K562 (cell line): ENCODE measurements around the gene TRUB1. TPM values are rescaled to one million over a fixed set of nuclear protein-coding genes. Genes with fewer than 3 reads are reported as not detected.

Experiments used
- ATAC-seq: fragments of 200-7000 bp; cut with Tn5 transposase; 3 replicates; pipeline ENCODE4 v1.9.1; 2020; ENCODE audit warnings: moderate library complexity
- BruUV-seq: library from RNA; stranded (reverse); fragments of 400-500 nt; replicated peaks from 2 replicates; lab custom pipeline; 2021; lab: Mats Ljungman, UMichigan
- CTCF ChIA-PET: fragments of 300-600 bp; formaldehyde crosslinking; extraction: SDS; loops from one replicate; lab custom pipeline; 2021; ENCODE audit warnings: low intra/inter-chr PET ratio; lab: Yijun Ruan, JAX
- POLR2A ChIA-PET: fragments of 300-600, 350-650 bp; sonication (Branson Sonifier 250); formaldehyde crosslinking; extraction: SDS; loops from one replicate; lab custom pipeline; 2021; ENCODE audit warnings: antibody characterized with exemption, inconsistent platforms; lab: Yijun Ruan, JAX
- DNase-seq, 4 experiments: peaks; one replicate each; pipeline versions ENCODE4 v3.0.0 to v3.0.0-alpha.2; 2011 to 2018; ENCODE audit warnings: low spot score in 3 of 4, mixed read lengths in 3 of 4; ENCODE audit errors: extremely low read depth in 1 of 4
- FAIRE-seq: peaks from 2 replicates; lab custom pipeline; 2011; peaks lifted over from hg19 to GRCh38; lab: Jason Lieb, UNC
- H2AFZ ChIP-seq: 2 replicates; pipeline ENCODE4 v1.6.0; 2011; ENCODE audit warnings: low read depth, low read length, control low read depth, inconsistent platforms
- H3K27ac ChIP-seq: fragments of 200-600 bp; 3 replicates; pipeline ENCODE4 v1.8.0; 2011; ENCODE audit warnings: low read depth, mild to moderate bottlenecking, control low read depth, inconsistent platforms, low read length, moderate library complexity, mixed read lengths; ENCODE audit errors: extremely low read depth
- H3K27me3 ChIP-seq, 2 experiments: fragments of 300-600 bp in 1 of 2; 2 replicates in 1 of 2; 3 replicates in 1 of 2; pipeline versions ENCODE4 v1.6.0 to v1.8.0; 2011; ENCODE audit warnings: inconsistent platforms in 2 of 2, low read length in 2 of 2, mild to moderate bottlenecking in 1 of 2, mixed read lengths in 1 of 2, moderate library complexity in 1 of 2; ENCODE audit not compliant: control insufficient read depth in 2 of 2, insufficient read depth in 2 of 2
- H3K36me3 ChIP-seq: fragments of 300-600 bp; 3 replicates; pipeline ENCODE4 v1.8.0; 2011; ENCODE audit warnings: mild to moderate bottlenecking, low read length, inconsistent platforms; ENCODE audit not compliant: control insufficient read depth, insufficient read depth
- H3K4me1 ChIP-seq, 2 experiments: fragments of 200-600 bp in 1 of 2; replicated peaks in 1 of 2; 2 replicates in 1 of 2; 3 replicates in 1 of 2; pipeline versions ENCODE4 v1.5.1 to v1.8.0; 2011; ENCODE audit warnings: inconsistent platforms in 2 of 2, low read length in 2 of 2, mild to moderate bottlenecking in 1 of 2, mixed read lengths in 1 of 2, moderate library complexity in 1 of 2; ENCODE audit not compliant: control insufficient read depth in 2 of 2, insufficient read depth in 2 of 2
- H3K4me2 ChIP-seq: 2 replicates; pipeline ENCODE4 v1.6.1; 2011; ENCODE audit warnings: low read length, control low read depth, inconsistent platforms, mixed read lengths; ENCODE audit not compliant: insufficient read depth
- H3K4me3 ChIP-seq: fragments of 200-600 bp; sonication (generic), shearing (Covaris generic); 2 replicates; pipeline ENCODE4 v1.5.1; 2016; ENCODE audit warnings: control low read depth, inconsistent platforms
- H3K79me2 ChIP-seq: fragments of 200-600 bp; 3 replicates; pipeline ENCODE4 v1.8.0; 2011; ENCODE audit warnings: low read length, inconsistent platforms; ENCODE audit not compliant: control insufficient read depth, insufficient read depth
- H3K9ac ChIP-seq, 2 experiments: 2 replicates each; pipeline versions ENCODE4 v1.6.0 to v1.6.1; 2011; ENCODE audit warnings: low read depth in 2 of 2, low read length in 2 of 2, control low read depth in 1 of 2, inconsistent platforms in 1 of 2, mild to moderate bottlenecking in 1 of 2, mixed read lengths in 1 of 2; ENCODE audit not compliant: insufficient read depth in 1 of 2
- H3K9me1 ChIP-seq: one replicate; pipeline ENCODE4 v1.6.0; 2011; ENCODE audit warnings: inconsistent platforms, mild to moderate bottlenecking, low read length, moderate library complexity; ENCODE audit not compliant: control insufficient read depth, insufficient read depth
- H3K9me3 ChIP-seq: replicated peaks from 2 replicates; pipeline ENCODE4 v1.5.1; 2011; ENCODE audit warnings: low read depth, low read length, inconsistent platforms; ENCODE audit not compliant: control insufficient read depth, insufficient read depth
- H4K20me1 ChIP-seq: replicated peaks from 2 replicates; pipeline ENCODE4 v1.6.1; 2011; ENCODE audit warnings: low read length, inconsistent platforms, mixed read lengths; ENCODE audit not compliant: control insufficient read depth, insufficient read depth
- FOXK2 ChIP-seq, 2 experiments: fragments of 450-650 bp; IDR thresholded peaks in 1 of 2; conservative IDR thresholded peaks in 1 of 2; 2 replicates each; pipeline ENCODE4 v1.6.1; 2016; ENCODE audit warnings: low read depth in 2 of 2, mild to moderate bottlenecking in 1 of 2
- FOXP1 ChIP-seq: sonication (generic); formaldehyde crosslinking; IDR thresholded peaks from 2 replicates; pipeline ENCODE4 v1.8.0; 2022; ENCODE audit warnings: mild to moderate bottlenecking, missing genetic modification reagents
- RAD51 ChIP-seq: fragments of 450-650 bp; IDR thresholded peaks from 2 replicates; pipeline ENCODE4 v1.7.1; 2016; ENCODE audit warnings: low read depth, mild to moderate bottlenecking, borderline replicate concordance
- SMAD2 ChIP-seq: fragments of 150-350 bp; IDR thresholded peaks from 2 replicates; pipeline ENCODE4 v1.6.1; 2014; ENCODE audit warnings: low read depth, mild to moderate bottlenecking, low read length
- WGBS: fragments of 100-300 bp; shearing (Covaris generic); methylation state at CpG from one replicate; pipeline ENCODE4 v1.1.6; 2016; ENCODE audit warnings: low coverage, mixed read lengths; ENCODE audit not compliant: insufficient coverage; ENCODE audit errors: missing lambda C conversion rate; 5-methylcytosine and 5-hydroxymethylcytosine counted together
- in situ Hi-C: fragments of 300-500 bp; cut with MboI; formaldehyde crosslinking; loops from 4 replicates; pipeline ENCODE4 v1.15.0; 2018; ENCODE audit warnings: inconsistent platforms, mixed read lengths
- intact Hi-C: fragments of 100-400 bp; cut with micrococcal nuclease; formaldehyde crosslinking; loops from 2 replicates; pipeline ENCODE4 v1.14.2; 2022
- polyA plus RNA-seq, 8 experiments: library from polyadenylated mRNA; depleted of rRNA in 4 of 8; stranded (reverse) in 5 of 8; unstranded in 3 of 8; fragments of >200 nt; fragmentation: Nextera tagmentation in 2 of 8; fragmentation: Illumina TruSeq in 1 of 8; extraction: Ambion mirVana in 2 of 8; extraction: Trizol in 1 of 8; gene quantifications; 2 replicates each; pipeline versions ENCODE4 v1.2.1 to v1.2.3, GENCODE V29; 2011 to 2014; ENCODE audit warnings: inconsistent platforms in 1 of 8, missing spikeins in 1 of 8
- total RNA-seq, 7 experiments: library from RNA; depleted of rRNA in 6 of 7; stranded (reverse); fragments of >200 nt in 6 of 7; fragmentation: Illumina TruSeq in 2 of 7; extraction: Trizol in 2 of 7; gene quantifications; 2 replicates each; pipeline versions ENCODE4 v1.2.1 to v1.2.3, GENCODE V29; 2011 to 2021; ENCODE audit warnings: low replicate concordance in 1 of 7
- TF ChIP-seq, protein P1 (sequence below): sonication (generic); formaldehyde crosslinking; IDR thresholded peaks from 2 replicates; pipeline ENCODE4 v1.8.1; 2022; ENCODE audit warnings: missing genetic modification reagents
- TF ChIP-seq, protein P2 (sequence below): sonication (generic); formaldehyde crosslinking; IDR thresholded peaks from 2 replicates; pipeline ENCODE4 v1.8.0; 2022; ENCODE audit warnings: mild to moderate bottlenecking, low read depth, missing genetic modification reagents
- TF ChIP-seq, protein P3 (sequence below): fragments of 450-650 bp; IDR thresholded peaks from 2 replicates; pipeline ENCODE4 v1.6.1; 2018; ENCODE audit not compliant: partially characterized antibody

Gene TRUB1
- total and polyA plus RNA-seq, 9 of the 15 experiments (the other 6 are each of a cell fraction or from before 2014, with no cell fraction given) = 4.6 to 16.5 (median 11.5) TPM

DNA sequence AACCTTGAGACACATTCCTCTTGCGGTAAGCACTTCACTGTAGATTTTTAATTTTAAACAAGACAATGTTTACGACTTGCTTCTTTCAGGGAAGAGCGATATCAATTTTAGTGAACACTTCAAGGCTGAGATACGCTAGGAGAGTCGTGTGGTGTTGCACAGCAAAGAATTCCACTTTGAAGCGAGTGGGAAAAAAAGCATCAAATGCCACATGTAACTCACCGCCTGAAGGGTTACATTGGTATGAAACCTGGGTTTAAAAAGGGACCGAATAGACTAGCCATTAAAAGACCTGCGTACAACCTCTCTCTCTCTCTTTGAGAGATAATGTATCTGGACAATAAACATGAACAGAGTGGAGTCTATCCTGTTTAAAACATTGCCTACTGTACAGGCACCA, 86.4 kb downstream of the TRUB1 start:
- Histone ChIP-seq H3K27me3 (peaks cover 0 to 5% of the 10 kb centered on the region in 2 experiments; a peak in 1 of 5 replicates), H2AFZ (no peak overlapping the region), H3K4me3 (no peak overlapping the region), H4K20me1 (no peaks in the 10 kb centered on the region), H3K36me3 (no peaks in the 10 kb centered on the region), H3K79me2 (no peaks in the 10 kb centered on the region), H3K4me2 (no peak overlapping the region), H3K9me3 (no peaks in the 10 kb centered on the region), H3K9me1 (no peaks in the 10 kb centered on the region), H3K27ac (no peak overlapping the region), H3K4me1 (no peaks in the 10 kb centered on the region), H3K9ac (no peak overlapping the region)
- ATAC-seq (no peak), FAIRE-seq (no peak), DNase-seq (no peak)
- intact Hi-C loops (loop anchor here (10.0 kb wide), 1 partner anchor 150 kb away; no protein-coding TSS in a partner anchor), in situ Hi-C loops (no loop called here)
- ChIA-PET POLR2A (no interaction called here), CTCF (no interaction called here)
- no TSS peak for BruUV-seq
- TF ChIP-seq, protein P1, sequence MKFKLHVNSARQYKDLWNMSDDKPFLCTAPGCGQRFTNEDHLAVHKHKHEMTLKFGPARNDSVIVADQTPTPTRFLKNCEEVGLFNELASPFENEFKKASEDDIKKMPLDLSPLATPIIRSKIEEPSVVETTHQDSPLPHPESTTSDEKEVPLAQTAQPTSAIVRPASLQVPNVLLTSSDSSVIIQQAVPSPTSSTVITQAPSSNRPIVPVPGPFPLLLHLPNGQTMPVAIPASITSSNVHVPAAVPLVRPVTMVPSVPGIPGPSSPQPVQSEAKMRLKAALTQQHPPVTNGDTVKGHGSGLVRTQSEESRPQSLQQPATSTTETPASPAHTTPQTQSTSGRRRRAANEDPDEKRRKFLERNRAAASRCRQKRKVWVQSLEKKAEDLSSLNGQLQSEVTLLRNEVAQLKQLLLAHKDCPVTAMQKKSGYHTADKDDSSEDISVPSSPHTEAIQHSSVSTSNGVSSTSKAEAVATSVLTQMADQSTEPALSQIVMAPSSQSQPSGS (CRISPR knock-in tag) = no peak
- 0% methylated on average over 8 of the region's 9 CpGs for WGBS

DNA sequence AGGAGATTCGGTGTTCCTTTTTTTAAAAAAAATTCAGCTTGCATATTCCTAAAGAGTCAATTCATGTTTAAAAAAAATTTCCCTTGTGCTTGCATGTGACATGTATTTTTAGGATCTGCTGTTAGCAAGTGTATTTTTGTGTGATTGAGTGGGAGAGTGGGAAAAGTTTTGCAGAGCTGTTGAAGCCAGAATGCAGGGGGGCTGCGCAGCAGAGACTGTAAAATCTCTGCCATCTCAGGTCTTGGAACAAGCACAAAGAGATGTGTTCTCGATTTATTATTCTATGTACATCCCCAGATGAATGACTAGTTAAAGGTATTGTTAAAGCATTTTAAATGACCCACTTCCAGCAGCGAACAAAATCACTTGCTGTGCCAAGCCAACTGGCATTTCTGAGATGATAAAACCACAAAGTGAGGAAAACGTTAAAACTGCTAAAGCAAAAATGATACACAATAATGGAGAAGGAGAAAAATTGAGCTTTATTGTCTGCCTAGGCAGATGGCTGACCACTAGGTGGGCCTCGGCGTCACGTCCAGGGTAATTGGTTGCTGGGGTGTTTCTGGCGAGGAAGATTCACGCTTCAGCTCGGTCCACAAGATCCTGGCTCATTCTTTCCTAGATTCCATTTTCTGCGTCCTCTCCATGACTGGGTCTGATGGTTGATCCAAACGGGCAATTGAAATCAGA, 88.2 kb downstream of the TRUB1 start:
- intact Hi-C loops (loop anchor here (10.0 kb wide), 1 partner anchor 151 kb away; no protein-coding TSS in a partner anchor), in situ Hi-C loops (no loop called here)
- FAIRE-seq (no peak), DNase-seq (peak in 1 of 4 experiments; percentile 3), ATAC-seq (peak; percentile 62; the same call in 1 of the 3 replicates)
- H3K27me3 ChIP-seq = peaks cover 0 to 5% of the 10 kb centered on the region in 2 experiments; a peak in 1 of 5 replicates
- H3K79me2 ChIP-seq = no peaks in the 10 kb centered on the region
- no peaks in the 10 kb centered on the region for H3K9me1 ChIP-seq
- no peaks in the 10 kb centered on the region for H3K4me1 ChIP-seq
- BruUV-seq = no TSS peak
- H3K4me2 ChIP-seq = no peak overlapping the region
- no peaks in the 10 kb centered on the region for H3K9me3 ChIP-seq
- no peaks in the 10 kb centered on the region for H4K20me1 ChIP-seq
- POLR2A ChIA-PET = no interaction called here
- H2AFZ ChIP-seq = no peak overlapping the region
- no peaks in the 10 kb centered on the region for H3K36me3 ChIP-seq
- no peak overlapping the region for H3K9ac ChIP-seq
- WGBS = 2% methylated on average over 9 of the region's 13 CpGs
- H3K4me3 ChIP-seq = no peak overlapping the region
- CTCF ChIA-PET = no interaction called here
- H3K27ac ChIP-seq = no peak overlapping the region
- TF ChIP-seq FOXK2 (conservative IDR thresholded peaks at IDR 0.05 in 1 of 2, IDR thresholded peaks at IDR 0.05 in 1 of 2; ENCODE audit: low read depth in 2 of 2) (no peak), SMAD2 (no peak), FOXP1 (no peak), RAD51 (no peak)
- TF ChIP-seq, protein P2, sequence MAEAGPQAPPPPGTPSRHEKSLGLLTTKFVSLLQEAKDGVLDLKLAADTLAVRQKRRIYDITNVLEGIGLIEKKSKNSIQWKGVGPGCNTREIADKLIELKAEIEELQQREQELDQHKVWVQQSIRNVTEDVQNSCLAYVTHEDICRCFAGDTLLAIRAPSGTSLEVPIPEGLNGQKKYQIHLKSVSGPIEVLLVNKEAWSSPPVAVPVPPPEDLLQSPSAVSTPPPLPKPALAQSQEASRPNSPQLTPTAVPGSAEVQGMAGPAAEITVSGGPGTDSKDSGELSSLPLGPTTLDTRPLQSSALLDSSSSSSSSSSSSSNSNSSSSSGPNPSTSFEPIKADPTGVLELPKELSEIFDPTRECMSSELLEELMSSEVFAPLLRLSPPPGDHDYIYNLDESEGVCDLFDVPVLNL (CRISPR knock-in tag) = no peak
- TF ChIP-seq, protein P3, sequence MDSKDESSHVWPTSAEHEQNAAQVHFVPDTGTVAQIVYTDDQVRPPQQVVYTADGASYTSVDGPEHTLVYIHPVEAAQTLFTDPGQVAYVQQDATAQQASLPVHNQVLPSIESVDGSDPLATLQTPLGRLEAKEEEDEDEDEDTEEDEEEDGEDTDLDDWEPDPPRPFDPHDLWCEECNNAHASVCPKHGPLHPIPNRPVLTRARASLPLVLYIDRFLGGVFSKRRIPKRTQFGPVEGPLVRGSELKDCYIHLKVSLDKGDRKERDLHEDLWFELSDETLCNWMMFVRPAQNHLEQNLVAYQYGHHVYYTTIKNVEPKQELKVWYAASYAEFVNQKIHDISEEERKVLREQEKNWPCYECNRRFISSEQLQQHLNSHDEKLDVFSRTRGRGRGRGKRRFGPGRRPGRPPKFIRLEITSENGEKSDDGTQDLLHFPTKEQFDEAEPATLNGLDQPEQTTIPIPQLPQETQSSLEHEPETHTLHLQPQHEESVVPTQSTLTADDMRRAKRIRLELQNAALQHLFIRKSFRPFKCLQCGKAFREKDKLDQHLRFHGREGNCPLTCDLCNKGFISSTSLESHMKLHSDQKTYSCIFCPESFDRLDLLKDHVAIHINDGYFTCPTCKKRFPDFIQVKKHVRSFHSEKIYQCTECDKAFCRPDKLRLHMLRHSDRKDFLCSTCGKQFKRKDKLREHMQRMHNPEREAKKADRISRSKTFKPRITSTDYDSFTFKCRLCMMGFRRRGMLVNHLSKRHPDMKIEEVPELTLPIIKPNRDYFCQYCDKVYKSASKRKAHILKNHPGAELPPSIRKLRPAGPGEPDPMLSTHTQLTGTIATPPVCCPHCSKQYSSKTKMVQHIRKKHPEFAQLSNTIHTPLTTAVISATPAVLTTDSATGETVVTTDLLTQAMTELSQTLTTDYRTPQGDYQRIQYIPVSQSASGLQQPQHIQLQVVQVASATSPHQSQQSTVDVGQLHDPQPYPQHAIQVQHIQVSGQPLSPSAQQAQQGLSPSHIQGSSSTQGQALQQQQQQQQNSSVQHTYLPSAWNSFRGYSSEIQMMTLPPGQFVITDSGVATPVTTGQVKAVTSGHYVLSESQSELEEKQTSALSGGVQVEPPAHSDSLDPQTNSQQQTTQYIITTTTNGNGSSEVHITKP = no peak
